Effector memory CD4-positive, alpha-beta T cell (primary cell): ENCODE measurements around the gene LRRK1.

Experiments
- DNase-seq, 3 donors: peaks; one replicate each; pipeline ENCODE4 v3.0.0-alpha.2; 2020
- H3K27ac ChIP-seq: 2 replicates; pipeline ENCODE4 v1.7.0; 2013; ENCODE audit warnings: mild to moderate bottlenecking, low read length, moderate library complexity; ENCODE audit not compliant: insufficient read depth, poor library complexity, severe bottlenecking
- H3K27me3 ChIP-seq: replicated peaks from 2 replicates; pipeline ENCODE4 v1.7.0; 2013; ENCODE audit warnings: mild to moderate bottlenecking, low read length; ENCODE audit not compliant: insufficient read depth, control insufficient read depth, poor library complexity, severe bottlenecking
- H3K36me3 ChIP-seq: 2 replicates; pipeline ENCODE4 v1.7.0; 2013; ENCODE audit warnings: mild to moderate bottlenecking, low read length, moderate library complexity; ENCODE audit not compliant: control insufficient read depth, insufficient read depth
- H3K4me1 ChIP-seq: 2 replicates; pipeline ENCODE4 v1.7.0; 2013; ENCODE audit warnings: low read length, mild to moderate bottlenecking; ENCODE audit not compliant: control insufficient read depth, insufficient read depth, poor library complexity, severe bottlenecking
- H3K4me3 ChIP-seq: 2 replicates; pipeline ENCODE4 v1.7.0; 2013; ENCODE audit warnings: low read length, low read depth, mild to moderate bottlenecking; ENCODE audit not compliant: insufficient read depth, poor library complexity, severe bottlenecking
- H3K9me3 ChIP-seq: 2 replicates; pipeline ENCODE4 v1.7.0; 2013; ENCODE audit warnings: mild to moderate bottlenecking, low read length, moderate library complexity; ENCODE audit not compliant: control insufficient read depth

Gene LRRK1

DNA sequence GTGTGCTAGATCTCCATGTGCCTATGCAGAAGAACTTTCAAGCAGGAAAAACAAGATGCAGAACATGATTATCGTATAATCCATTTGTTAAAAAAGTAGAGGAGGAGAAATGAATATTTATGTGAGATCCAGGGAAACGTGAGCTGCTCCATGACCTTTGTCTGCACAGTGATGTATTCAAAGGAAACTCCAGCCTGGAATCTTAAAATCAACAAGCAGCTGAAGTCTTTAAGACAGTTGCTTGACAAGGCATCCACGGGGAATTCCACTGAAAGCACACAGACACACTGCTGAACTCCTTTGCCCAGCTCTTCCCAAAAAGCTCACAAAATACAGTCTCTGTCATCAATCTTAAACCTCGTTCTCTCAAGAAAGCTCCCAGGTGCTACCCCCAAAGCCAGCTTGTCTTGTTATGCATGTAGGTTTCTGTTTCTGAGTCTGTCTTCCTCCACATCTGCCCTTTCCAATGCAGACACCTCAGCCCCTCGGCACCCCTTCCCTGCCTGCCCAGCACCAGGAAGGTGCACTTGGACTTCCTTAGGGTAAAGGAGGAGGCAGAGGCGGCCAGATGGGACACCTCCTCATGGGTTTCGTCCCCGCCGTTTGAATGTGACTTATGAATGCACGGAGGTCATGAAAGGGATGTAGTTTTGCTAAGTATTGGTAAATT lies 28.7 kb downstream of the LRRK1 start:
- H3K36me3 ChIP-seq, result no peaks in the 10 kb centered on the region
- no peaks in the 10 kb centered on the region for H3K27me3 ChIP-seq
- no peak overlapping the region for H3K4me3 ChIP-seq

GRCh38 chr15:100948430-100948762 lies 29.2 kb downstream of the LRRK1 start:
- Histone ChIP-seq H3K4me1 (no peaks in the 10 kb centered on the region), H3K9me3 (no peaks in the 10 kb centered on the region), H3K27ac (no peak overlapping the region), H3K36me3 (no peaks in the 10 kb centered on the region), H3K4me3 (no peak overlapping the region), H3K27me3 (no peaks in the 10 kb centered on the region)
- DNase-seq, result no peak

More for the DNA sequence above, 28.7 kb downstream of the LRRK1 start:
- Histone ChIP-seq H3K27ac (no peak overlapping the region), H3K4me1 (no peaks in the 10 kb centered on the region), H3K9me3 (no peaks in the 10 kb centered on the region)
- DNase-seq, result no peak

DNA sequence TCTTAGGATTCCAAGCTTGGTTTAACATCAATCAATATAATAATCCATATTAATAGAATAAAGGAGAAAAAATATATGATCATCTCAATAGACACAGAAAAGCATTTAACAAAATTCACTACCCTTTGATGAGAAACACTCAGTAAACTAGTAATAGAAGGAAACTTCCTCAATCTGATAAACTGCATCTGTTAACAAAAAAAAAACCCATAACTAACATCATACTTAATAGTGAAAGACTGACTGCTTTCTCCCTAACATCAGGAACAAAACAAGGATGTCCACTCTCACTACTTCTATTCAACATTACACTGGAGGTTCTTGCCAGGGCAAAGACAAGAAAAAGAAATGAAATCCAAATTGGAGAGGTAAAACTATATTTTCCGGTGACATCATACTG lies 30.5 kb downstream of the LRRK1 start:
- Histone ChIP-seq H3K9me3 (no peaks in the 10 kb centered on the region), H3K4me1 (no peaks in the 10 kb centered on the region), H3K27ac (no peak overlapping the region), H3K27me3 (no peaks in the 10 kb centered on the region), H3K4me3 (no peak overlapping the region), H3K36me3 (no peaks in the 10 kb centered on the region)
- no peak for DNase-seq

- Histone ChIP-seq H3K36me3 (no peaks in the 10 kb centered on the region), H3K4me3 (no peak overlapping the region), H3K9me3 (no peaks in the 10 kb centered on the region), H3K4me1 (no peaks in the 10 kb centered on the region), H3K27me3 (no peaks in the 10 kb centered on the region), H3K27ac (no peak overlapping the region)
- DNase-seq, result no peak
Observed at GRCh38 chr15:100951965-100952364, 32.8 kb downstream of the LRRK1 start.

- Histone ChIP-seq H3K4me1 (no peaks in the 10 kb centered on the region), H3K27ac (no peak overlapping the region), H3K9me3 (no peaks in the 10 kb centered on the region), H3K36me3 (no peaks in the 10 kb centered on the region), H3K27me3 (no peaks in the 10 kb centered on the region), H3K4me3 (no peak overlapping the region)
- DNase-seq, result no peak
Observed at GRCh38 chr15:100952566-100952965, 33.4 kb downstream of the LRRK1 start.

GRCh38 chr15:100958326-100959065 lies 39.3 kb downstream of the LRRK1 start:
- Histone ChIP-seq H3K4me3 (no peak overlapping the region), H3K36me3 (no peaks in the 10 kb centered on the region), H3K27ac (no peak overlapping the region), H3K4me1 (no peaks in the 10 kb centered on the region), H3K9me3 (no peaks in the 10 kb centered on the region), H3K27me3 (no peaks in the 10 kb centered on the region)
- no peak for DNase-seq

GRCh38 chr15:100959066-100960050 lies 40.2 kb downstream of the LRRK1 start:
- Histone ChIP-seq H3K4me1 (no peaks in the 10 kb centered on the region), H3K27ac (no peak overlapping the region), H3K9me3 (no peaks in the 10 kb centered on the region), H3K4me3 (no peak overlapping the region), H3K27me3 (peaks cover under 1% of the 10 kb centered on the region), H3K36me3 (no peaks in the 10 kb centered on the region)
- DNase-seq, result no peak

- Histone ChIP-seq H3K4me1 (no peaks in the 10 kb centered on the region), H3K27ac (no peak overlapping the region), H3K9me3 (no peaks in the 10 kb centered on the region), H3K36me3 (no peaks in the 10 kb centered on the region), H3K4me3 (no peak overlapping the region), H3K27me3 (peaks cover 11% of the 10 kb centered on the region)
- DNase-seq, result no peak
Observed at GRCh38 chr15:100966997-100967396, 47.8 kb downstream of the LRRK1 start.

DNA sequence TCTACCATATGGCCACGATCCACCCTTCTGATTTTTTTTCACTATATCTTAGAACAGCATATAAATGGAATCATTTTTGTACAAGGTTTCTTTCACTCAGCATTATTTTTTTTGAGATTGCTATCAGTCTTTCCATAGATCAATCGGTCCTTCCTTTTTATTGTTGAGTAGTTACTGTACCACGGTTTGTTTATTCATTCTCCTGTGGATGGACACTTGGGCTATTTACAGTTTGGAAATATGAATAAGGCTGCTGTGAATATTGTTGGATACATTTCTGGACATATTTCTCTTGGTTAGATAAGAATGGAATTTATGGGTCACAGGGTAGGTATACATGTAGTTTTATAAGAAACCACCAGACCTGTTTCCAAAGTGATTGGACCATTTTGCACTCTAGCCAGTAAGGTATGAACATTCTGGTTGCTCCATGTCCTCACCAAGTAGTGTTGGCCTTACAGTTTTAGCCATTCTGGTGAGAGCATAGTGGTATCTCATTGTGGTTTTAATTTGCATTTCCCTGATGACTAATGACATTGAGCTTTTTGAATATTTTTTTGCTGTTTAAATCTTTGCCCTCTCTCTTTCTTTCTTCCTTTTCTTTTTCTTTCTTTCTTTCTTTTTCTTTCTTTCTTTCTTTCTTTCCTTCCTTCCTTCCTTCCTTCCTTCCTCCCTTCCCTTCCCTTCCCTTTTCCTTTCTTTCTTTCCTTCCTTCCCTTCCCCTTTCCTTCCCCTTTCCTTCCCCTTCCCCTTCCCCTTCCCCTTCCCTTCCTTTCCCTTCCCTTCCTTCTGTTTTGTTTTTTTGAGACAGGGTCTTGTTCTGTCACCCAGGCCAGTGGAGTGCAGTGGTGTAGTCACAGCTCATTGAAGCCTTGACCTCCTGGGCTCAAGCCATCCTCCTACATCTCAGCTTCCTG lies 49.2 kb downstream of the LRRK1 start:
- Histone ChIP-seq H3K4me1 (no peaks in the 10 kb centered on the region), H3K36me3 (no peaks in the 10 kb centered on the region), H3K9me3 (no peaks in the 10 kb centered on the region), H3K27me3 (peaks cover 19% of the 10 kb centered on the region), H3K27ac (no peak overlapping the region), H3K4me3 (no peak overlapping the region)
- DNase-seq, result no peak
